Endodermal cell (in vitro differentiated cells): Measurements from ENCODE around the gene INPP5F. TPM values are rescaled to one million over a fixed set of nuclear protein-coding genes. Genes with fewer than 3 reads are reported as not detected.
"Not testable (repeated sequence)": the region's sequence is repeated elsewhere in the genome, so short reads cannot be mapped to it uniquely, and the experiment has no call there.

Experiments used
- DNase-seq: peaks from one replicate; pipeline ENCODE4 v3.0.0-alpha.2; 2017
- H3K27ac ChIP-seq: 2 replicates; pipeline ENCODE4 v1.5.1; 2013; ENCODE audit warnings: mild to moderate bottlenecking, low read depth, low read length, moderate library complexity
- H3K27me3 ChIP-seq: 2 replicates; pipeline ENCODE4 v1.6.1; 2013; ENCODE audit warnings: mild to moderate bottlenecking, low read length, moderate library complexity; ENCODE audit not compliant: insufficient read depth, control insufficient read depth, poor library complexity, severe bottlenecking
- H3K36me3 ChIP-seq: 2 replicates; pipeline ENCODE4 v1.7.0; 2013; ENCODE audit warnings: mild to moderate bottlenecking, low read length, moderate library complexity; ENCODE audit not compliant: control insufficient read depth, insufficient read depth
- H3K4me1 ChIP-seq: one replicate; pipeline ENCODE4 v1.7.0; 2013; ENCODE audit warnings: low read length; ENCODE audit not compliant: control insufficient read depth, insufficient read depth
- H3K4me3 ChIP-seq: 2 replicates; pipeline ENCODE4 v1.5.1; 2013; ENCODE audit warnings: mild to moderate bottlenecking, low read length, moderate library complexity
- H3K9ac ChIP-seq: 2 replicates; pipeline ENCODE4 v1.6.1; 2013; ENCODE audit warnings: mild to moderate bottlenecking, low read length, moderate library complexity; ENCODE audit not compliant: poor library complexity, severe bottlenecking; ENCODE audit errors: extremely low read depth
- H3K9me3 ChIP-seq: 2 replicates; pipeline ENCODE4 v1.6.1; 2013; ENCODE audit warnings: mild to moderate bottlenecking, low read length, moderate library complexity; ENCODE audit not compliant: control insufficient read depth
- H3K27ac Mint-ChIP-seq: 2 replicates; pipeline ENCODE4 v1.8.0; 2020; ENCODE audit warnings: mixed read lengths
- H3K27me3 Mint-ChIP-seq: 2 replicates; pipeline ENCODE4 v1.8.0; 2021; ENCODE audit warnings: mild to moderate bottlenecking, mixed read lengths; ENCODE audit not compliant: insufficient read depth
- H3K36me3 Mint-ChIP-seq: 2 replicates; pipeline ENCODE4 v1.8.0; 2020; ENCODE audit warnings: low read depth, mixed read lengths
- H3K4me1 Mint-ChIP-seq: 2 replicates; pipeline ENCODE4 v1.8.0; 2020; ENCODE audit warnings: mixed read lengths
- H3K4me3 Mint-ChIP-seq: 2 replicates; pipeline ENCODE4 v1.8.0; 2020; ENCODE audit warnings: mild to moderate bottlenecking, moderate library complexity, mixed read lengths
- H3K9me3 Mint-ChIP-seq: 2 replicates; pipeline ENCODE4 v1.8.0; 2020; ENCODE audit warnings: mild to moderate bottlenecking, mixed read lengths
- WGBS, 2 experiments: methylation state at CpG; one replicate each; pipeline versions ENCODE4 v1.1.5 to v1.1.7; 2013; ENCODE audit warnings: missing lambda C conversion rate in 2 of 2, mixed read lengths in 1 of 2; ENCODE audit not compliant: insufficient coverage in 1 of 2, insufficient read length in 1 of 2; 5-methylcytosine and 5-hydroxymethylcytosine counted together
- total RNA-seq, 2 donors: library from RNA; stranded (reverse); fragmentation: NEBNext Ultra II Directional in 1 of 2; extraction: Animal tissue kit (Norgen Biotek cat#: 25700) in 1 of 2; gene quantifications; 2 replicates in 1 of 2; 3 replicates in 1 of 2; pipeline ENCODE4 v1.2.1, GENCODE V29; 2021
- TF ChIP-seq, protein P1 (sequence below): fragments of 200-600 bp; sonication (generic); conservative IDR thresholded peaks from 2 replicates; pipeline ENCODE4 v1.5.0; 2021; ENCODE audit warnings: antibody characterized with exemption, mild to moderate bottlenecking

INPP5F gene
- total RNA-seq, 2 donors from 2014 or later, result 74.4 to 75.6 TPM

DNA sequence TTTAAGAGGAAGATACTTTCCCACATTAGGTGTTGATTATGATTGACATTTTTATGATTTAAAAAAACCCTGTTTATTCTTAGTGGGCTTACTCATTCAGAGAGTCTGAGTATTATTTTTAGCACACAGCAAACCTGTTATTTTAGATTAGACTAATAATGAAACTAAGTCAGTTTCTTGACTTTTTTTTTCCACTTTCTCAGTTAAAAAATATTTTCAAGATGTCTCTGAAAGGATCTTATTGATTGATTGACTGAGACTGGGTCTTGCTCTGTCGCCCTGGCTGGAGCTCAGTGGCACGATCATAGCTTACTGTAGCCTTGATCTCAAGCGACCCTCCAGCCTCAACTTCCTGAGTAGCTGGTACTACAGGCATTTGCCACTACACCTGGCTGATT is 20.4 kb upstream of the INPP5F start:
- Histone ChIP-seq H3K27ac (no peak overlapping the region), H3K9me3 (peaks cover 17% of the 10 kb centered on the region), H3K36me3 (no peaks in the 10 kb centered on the region), H3K9ac (no peak overlapping the region), H3K4me3 (no peak overlapping the region), H3K4me1 (no peaks in the 10 kb centered on the region), H3K27me3 (no peaks in the 10 kb centered on the region)
- no peak overlapping the region for H3K27ac Mint-ChIP-seq
- H3K4me1 Mint-ChIP-seq, result no peaks in the 10 kb centered on the region
- H3K27me3 Mint-ChIP-seq, result no peaks in the 10 kb centered on the region
- peaks cover 19% of the 10 kb centered on the region for H3K9me3 Mint-ChIP-seq
- H3K4me3 Mint-ChIP-seq, result no peak overlapping the region
- H3K36me3 Mint-ChIP-seq, result no peaks in the 10 kb centered on the region
- WGBS, 2 experiments, result 93 to 100% methylated on average over 2 to 3 of the region's 3 CpGs
- no peak for DNase-seq
- TF ChIP-seq, protein P1, sequence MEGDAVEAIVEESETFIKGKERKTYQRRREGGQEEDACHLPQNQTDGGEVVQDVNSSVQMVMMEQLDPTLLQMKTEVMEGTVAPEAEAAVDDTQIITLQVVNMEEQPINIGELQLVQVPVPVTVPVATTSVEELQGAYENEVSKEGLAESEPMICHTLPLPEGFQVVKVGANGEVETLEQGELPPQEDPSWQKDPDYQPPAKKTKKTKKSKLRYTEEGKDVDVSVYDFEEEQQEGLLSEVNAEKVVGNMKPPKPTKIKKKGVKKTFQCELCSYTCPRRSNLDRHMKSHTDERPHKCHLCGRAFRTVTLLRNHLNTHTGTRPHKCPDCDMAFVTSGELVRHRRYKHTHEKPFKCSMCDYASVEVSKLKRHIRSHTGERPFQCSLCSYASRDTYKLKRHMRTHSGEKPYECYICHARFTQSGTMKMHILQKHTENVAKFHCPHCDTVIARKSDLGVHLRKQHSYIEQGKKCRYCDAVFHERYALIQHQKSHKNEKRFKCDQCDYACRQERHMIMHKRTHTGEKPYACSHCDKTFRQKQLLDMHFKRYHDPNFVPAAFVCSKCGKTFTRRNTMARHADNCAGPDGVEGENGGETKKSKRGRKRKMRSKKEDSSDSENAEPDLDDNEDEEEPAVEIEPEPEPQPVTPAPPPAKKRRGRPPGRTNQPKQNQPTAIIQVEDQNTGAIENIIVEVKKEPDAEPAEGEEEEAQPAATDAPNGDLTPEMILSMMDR, result no peak

DNA sequence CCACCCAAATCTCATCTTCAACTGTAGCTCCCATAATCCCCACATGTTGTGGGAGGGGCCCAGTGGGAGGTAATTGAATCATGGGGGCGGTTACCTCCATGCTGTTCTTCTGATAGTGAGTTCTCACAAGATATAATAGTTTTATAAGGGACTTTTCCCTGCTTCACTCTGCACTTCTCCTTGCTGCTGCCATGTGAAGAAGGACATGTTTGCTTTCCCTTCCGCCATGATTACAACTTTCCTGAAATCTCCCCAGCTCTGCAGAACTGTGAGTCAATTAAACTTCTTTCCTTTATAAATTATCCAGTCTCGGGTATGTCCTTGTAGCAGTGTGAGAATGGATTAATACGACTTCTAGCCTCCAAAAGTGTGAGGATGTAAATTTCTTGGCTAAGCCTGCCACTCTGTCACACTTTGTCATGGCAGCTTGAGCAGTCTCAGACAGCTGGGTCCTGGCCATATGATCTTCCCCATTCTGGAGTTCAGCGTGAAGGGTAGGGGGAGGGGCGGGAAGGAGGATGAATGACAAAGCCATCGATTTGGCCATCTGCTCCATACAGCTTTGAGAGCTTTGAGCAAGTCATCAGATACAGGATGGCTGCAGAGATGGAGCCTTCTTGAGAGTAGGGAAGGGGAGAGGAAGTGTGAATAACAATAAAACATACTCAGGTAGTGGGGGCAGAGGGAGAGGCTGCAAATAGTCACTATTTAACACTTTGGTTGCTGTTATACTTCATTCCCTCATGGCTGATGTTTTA is 19.1 kb upstream of the INPP5F start:
- no peaks in the 10 kb centered on the region for H3K4me1 ChIP-seq
- no peak overlapping the region for H3K4me3 Mint-ChIP-seq
- peak; percentile 57 for DNase-seq
- no peaks in the 10 kb centered on the region for H3K27me3 ChIP-seq
- no peak overlapping the region for H3K27ac Mint-ChIP-seq
- TF ChIP-seq, protein P1, result no peak
- H3K9ac ChIP-seq, result no peak overlapping the region
- peak overlapping the region; percentile 29 for H3K27ac ChIP-seq
- peaks cover 17% of the 10 kb centered on the region for H3K9me3 ChIP-seq
- WGBS, 2 experiments, result 60 to 72% methylated on average over 5 to 6 of the region's 7 CpGs
- H3K36me3 Mint-ChIP-seq, result no peaks in the 10 kb centered on the region
- H3K36me3 ChIP-seq, result no peaks in the 10 kb centered on the region
- H3K4me3 ChIP-seq, result no peak overlapping the region
- no peaks in the 10 kb centered on the region for H3K27me3 Mint-ChIP-seq
- H3K9me3 Mint-ChIP-seq, result peaks cover 30% of the 10 kb centered on the region
- no peaks in the 10 kb centered on the region for H3K4me1 Mint-ChIP-seq

GRCh38 chr10:119707331-119707730 is 18.5 kb upstream of the INPP5F start:
- not testable (repeated sequence) for H3K4me3 Mint-ChIP-seq, H3K27ac Mint-ChIP-seq, H3K4me1 Mint-ChIP-seq, DNase-seq, H3K4me1 ChIP-seq, H3K27me3 ChIP-seq, H3K27me3 Mint-ChIP-seq, H3K36me3 ChIP-seq, H3K4me3 ChIP-seq, H3K36me3 Mint-ChIP-seq, H3K9ac ChIP-seq
- H3K9me3 Mint-ChIP-seq, result peaks cover 35% of the 10 kb centered on the region
- WGBS, 2 experiments, result 81 to 95% methylated on average over 3 to 5 of the region's 5 CpGs
- peaks cover 17% of the 10 kb centered on the region for H3K9me3 ChIP-seq
- H3K27ac ChIP-seq, result peak overlapping the region; percentile 29

GRCh38 chr10:119710935-119711334 is 14.9 kb upstream of the INPP5F start:
- H3K27me3 ChIP-seq, H3K36me3 ChIP-seq, DNase-seq, H3K27ac Mint-ChIP-seq, H3K27me3 Mint-ChIP-seq, H3K9ac ChIP-seq, H3K4me3 Mint-ChIP-seq, H3K27ac ChIP-seq, H3K36me3 Mint-ChIP-seq, H3K4me1 Mint-ChIP-seq, H3K4me1 ChIP-seq, H3K4me3 ChIP-seq: not testable (repeated sequence)
- H3K9me3 Mint-ChIP-seq, result peaks cover 35% of the 10 kb centered on the region
- 87% methylated on average over 1 of the region's 1 CpG; no CpG with 5 or more reads in 1 of the 2 experiments for WGBS, 2 experiments
- H3K9me3 ChIP-seq, result peaks cover 17% of the 10 kb centered on the region
